ENCODE results near the gene PHF12.

DNA sequence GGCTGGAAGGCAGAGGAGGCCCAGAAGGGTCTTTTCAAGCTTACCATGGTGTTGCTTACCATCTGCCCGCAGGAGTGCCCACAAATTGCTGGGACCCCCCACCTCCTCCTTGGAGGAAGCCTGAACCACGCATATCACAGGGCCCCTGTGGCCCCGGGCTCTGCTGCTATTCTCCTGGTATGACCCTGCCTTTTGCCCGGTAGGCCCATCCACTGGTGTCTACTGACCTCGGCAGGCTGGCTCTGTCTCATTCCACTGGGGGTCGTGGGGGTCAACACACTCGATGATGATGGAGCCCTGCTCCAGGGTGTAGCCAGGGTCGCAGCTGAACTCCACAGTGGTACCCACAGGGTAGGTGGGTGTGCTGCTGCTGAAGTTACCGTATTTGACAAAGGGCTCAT lies 8.2 kb upstream of the PHF12 start:
- TF ChIP-seq, protein P1, sequence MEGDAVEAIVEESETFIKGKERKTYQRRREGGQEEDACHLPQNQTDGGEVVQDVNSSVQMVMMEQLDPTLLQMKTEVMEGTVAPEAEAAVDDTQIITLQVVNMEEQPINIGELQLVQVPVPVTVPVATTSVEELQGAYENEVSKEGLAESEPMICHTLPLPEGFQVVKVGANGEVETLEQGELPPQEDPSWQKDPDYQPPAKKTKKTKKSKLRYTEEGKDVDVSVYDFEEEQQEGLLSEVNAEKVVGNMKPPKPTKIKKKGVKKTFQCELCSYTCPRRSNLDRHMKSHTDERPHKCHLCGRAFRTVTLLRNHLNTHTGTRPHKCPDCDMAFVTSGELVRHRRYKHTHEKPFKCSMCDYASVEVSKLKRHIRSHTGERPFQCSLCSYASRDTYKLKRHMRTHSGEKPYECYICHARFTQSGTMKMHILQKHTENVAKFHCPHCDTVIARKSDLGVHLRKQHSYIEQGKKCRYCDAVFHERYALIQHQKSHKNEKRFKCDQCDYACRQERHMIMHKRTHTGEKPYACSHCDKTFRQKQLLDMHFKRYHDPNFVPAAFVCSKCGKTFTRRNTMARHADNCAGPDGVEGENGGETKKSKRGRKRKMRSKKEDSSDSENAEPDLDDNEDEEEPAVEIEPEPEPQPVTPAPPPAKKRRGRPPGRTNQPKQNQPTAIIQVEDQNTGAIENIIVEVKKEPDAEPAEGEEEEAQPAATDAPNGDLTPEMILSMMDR (conservative IDR thresholded peaks at IDR 0.05; ENCODE audit: low read depth in 2 of 2): no peak
- TF ChIP-seq JUNB (IDR thresholded peaks at IDR 0.05; ENCODE audit: unreplicated experiment): no peak
- no peak for TF ChIP-seq EZH2 (IDR thresholded peaks at IDR 0.05; ENCODE audit: low read depth, unreplicated experiment)
- TF ChIP-seq, protein P2, sequence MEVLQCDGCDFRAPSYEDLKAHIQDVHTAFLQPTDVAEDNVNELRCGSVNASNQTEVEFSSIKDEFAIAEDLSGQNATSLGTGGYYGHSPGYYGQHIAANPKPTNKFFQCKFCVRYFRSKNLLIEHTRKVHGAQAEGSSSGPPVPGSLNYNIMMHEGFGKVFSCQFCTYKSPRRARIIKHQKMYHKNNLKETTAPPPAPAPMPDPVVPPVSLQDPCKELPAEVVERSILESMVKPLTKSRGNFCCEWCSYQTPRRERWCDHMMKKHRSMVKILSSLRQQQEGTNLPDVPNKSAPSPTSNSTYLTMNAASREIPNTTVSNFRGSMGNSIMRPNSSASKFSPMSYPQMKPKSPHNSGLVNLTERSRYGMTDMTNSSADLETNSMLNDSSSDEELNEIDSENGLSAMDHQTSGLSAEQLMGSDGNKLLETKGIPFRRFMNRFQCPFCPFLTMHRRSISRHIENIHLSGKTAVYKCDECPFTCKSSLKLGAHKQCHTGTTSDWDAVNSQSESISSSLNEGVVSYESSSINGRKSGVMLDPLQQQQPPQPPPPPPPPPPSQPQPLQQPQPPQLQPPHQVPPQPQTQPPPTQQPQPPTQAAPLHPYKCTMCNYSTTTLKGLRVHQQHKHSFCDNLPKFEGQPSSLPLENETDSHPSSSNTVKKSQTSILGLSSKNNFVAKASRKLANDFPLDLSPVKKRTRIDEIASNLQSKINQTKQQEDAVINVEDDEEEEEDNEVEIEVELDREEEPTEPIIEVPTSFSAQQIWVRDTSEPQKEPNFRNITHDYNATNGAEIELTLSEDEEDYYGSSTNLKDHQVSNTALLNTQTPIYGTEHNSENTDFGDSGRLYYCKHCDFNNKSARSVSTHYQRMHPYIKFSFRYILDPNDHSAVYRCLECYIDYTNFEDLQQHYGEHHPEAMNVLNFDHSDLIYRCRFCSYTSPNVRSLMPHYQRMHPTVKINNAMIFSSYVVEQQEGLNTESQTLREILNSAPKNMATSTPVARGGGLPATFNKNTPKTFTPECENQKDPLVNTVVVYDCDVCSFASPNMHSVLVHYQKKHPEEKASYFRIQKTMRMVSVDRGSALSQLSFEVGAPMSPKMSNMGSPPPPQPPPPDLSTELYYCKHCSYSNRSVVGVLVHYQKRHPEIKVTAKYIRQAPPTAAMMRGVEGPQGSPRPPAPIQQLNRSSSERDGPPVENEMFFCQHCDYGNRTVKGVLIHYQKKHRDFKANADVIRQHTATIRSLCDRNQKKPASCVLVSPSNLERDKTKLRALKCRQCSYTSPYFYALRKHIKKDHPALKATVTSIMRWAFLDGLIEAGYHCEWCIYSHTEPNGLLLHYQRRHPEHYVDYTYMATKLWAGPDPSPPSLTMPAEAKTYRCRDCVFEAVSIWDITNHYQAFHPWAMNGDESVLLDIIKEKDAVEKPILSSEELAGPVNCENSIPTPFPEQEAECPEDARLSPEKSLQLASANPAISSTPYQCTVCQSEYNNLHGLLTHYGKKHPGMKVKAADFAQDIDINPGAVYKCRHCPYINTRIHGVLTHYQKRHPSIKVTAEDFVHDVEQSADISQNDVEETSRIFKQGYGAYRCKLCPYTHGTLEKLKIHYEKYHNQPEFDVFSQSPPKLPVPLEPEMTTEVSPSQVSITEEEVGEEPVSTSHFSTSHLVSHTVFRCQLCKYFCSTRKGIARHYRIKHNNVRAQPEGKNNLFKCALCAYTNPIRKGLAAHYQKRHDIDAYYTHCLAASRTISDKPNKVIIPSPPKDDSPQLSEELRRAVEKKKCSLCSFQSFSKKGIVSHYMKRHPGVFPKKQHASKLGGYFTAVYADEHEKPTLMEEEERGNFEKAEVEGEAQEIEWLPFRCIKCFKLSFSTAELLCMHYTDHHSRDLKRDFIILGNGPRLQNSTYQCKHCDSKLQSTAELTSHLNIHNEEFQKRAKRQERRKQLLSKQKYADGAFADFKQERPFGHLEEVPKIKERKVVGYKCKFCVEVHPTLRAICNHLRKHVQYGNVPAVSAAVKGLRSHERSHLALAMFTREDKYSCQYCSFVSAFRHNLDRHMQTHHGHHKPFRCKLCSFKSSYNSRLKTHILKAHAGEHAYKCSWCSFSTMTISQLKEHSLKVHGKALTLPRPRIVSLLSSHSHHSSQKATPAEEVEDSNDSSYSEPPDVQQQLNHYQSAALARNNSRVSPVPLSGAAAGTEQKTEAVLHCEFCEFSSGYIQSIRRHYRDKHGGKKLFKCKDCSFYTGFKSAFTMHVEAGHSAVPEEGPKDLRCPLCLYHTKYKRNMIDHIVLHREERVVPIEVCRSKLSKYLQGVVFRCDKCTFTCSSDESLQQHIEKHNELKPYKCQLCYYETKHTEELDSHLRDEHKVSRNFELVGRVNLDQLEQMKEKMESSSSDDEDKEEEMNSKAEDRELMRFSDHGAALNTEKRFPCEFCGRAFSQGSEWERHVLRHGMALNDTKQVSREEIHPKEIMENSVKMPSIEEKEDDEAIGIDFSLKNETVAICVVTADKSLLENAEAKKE (CRISPR knock-in tag; IDR thresholded peaks at IDR 0.05): no peak
- no peak for TF ChIP-seq EZH2phosphoT487 (IDR thresholded peaks at IDR 0.05; ENCODE audit: unreplicated experiment)
- TF ChIP-seq, protein P3, sequence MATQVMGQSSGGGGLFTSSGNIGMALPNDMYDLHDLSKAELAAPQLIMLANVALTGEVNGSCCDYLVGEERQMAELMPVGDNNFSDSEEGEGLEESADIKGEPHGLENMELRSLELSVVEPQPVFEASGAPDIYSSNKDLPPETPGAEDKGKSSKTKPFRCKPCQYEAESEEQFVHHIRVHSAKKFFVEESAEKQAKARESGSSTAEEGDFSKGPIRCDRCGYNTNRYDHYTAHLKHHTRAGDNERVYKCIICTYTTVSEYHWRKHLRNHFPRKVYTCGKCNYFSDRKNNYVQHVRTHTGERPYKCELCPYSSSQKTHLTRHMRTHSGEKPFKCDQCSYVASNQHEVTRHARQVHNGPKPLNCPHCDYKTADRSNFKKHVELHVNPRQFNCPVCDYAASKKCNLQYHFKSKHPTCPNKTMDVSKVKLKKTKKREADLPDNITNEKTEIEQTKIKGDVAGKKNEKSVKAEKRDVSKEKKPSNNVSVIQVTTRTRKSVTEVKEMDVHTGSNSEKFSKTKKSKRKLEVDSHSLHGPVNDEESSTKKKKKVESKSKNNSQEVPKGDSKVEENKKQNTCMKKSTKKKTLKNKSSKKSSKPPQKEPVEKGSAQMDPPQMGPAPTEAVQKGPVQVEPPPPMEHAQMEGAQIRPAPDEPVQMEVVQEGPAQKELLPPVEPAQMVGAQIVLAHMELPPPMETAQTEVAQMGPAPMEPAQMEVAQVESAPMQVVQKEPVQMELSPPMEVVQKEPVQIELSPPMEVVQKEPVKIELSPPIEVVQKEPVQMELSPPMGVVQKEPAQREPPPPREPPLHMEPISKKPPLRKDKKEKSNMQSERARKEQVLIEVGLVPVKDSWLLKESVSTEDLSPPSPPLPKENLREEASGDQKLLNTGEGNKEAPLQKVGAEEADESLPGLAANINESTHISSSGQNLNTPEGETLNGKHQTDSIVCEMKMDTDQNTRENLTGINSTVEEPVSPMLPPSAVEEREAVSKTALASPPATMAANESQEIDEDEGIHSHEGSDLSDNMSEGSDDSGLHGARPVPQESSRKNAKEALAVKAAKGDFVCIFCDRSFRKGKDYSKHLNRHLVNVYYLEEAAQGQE (IDR thresholded peaks at IDR 0.05; ENCODE audit: unreplicated experiment): no peak

Measured in GM23338 (cell line).